Right lobe of liver (tissue), 6 donors: ENCODE measurements around the gene RASSF5. TPM values are rescaled to one million over a fixed set of nuclear protein-coding genes. Genes with fewer than 3 reads are reported as not detected.

Experiments used
- ATAC-seq, 4 donors: fragments of 200-7000 bp; cut with Tn5 transposase; one replicate each; pipeline ENCODE4 v1.9.1; 2020; ENCODE audit warnings: mild to moderate bottlenecking in 4 of 4, moderate library complexity in 4 of 4
- DNase-seq, 3 donors: peaks; one replicate each; pipeline ENCODE4 v3.0.0-alpha.2; 2020
- H3K27ac ChIP-seq, 3 donors: fragments of 200-600 bp; one replicate each; pipeline ENCODE4 v1.8.0; 2022
- H3K27me3 ChIP-seq, 2 donors: fragments of 200-600 bp; one replicate each; pipeline ENCODE4 v1.8.0; 2022
- H3K36me3 ChIP-seq, 4 donors: fragments of 200-600 bp; sonication (generic) in 1 of 4; one replicate each; pipeline versions ENCODE4 v1.5.1 to v1.8.0; 2017 to 2022; ENCODE audit warnings: control low read depth in 1 of 4
- H3K4me1 ChIP-seq, 4 donors: fragments of 200-600 bp; sonication (generic) in 1 of 4; one replicate each; pipeline versions ENCODE4 v1.5.1 to v1.8.0; 2017 to 2022; ENCODE audit warnings: control low read depth in 1 of 4
- H3K4me3 ChIP-seq, 3 donors: fragments of 200-600 bp; one replicate each; pipeline ENCODE4 v1.8.0; 2022
- H3K9me3 ChIP-seq, 4 donors: fragments of 200-600 bp; sonication (generic) in 1 of 4; one replicate each; pipeline versions ENCODE4 v1.5.1 to v1.8.0; 2017 to 2022; ENCODE audit warnings: control low read depth in 1 of 4
- CTCF ChIP-seq, 4 donors: fragments of 200-600 bp in 3 of 4; fragments of 450-650 bp in 1 of 4; IDR thresholded peaks; one replicate each; pipeline versions ENCODE4 v1.5.1 to v1.8.0; 2016 to 2022; ENCODE audit warnings: antibody characterized with exemption in 4 of 4, mild to moderate bottlenecking in 2 of 4
- POLR2A ChIP-seq: fragments of 450-650 bp; IDR thresholded peaks from one replicate; pipeline ENCODE4 v1.6.1; 2017; ENCODE audit warnings: antibody characterized with exemption, mild to moderate bottlenecking
- WGBS: methylation state at CpG from one replicate; pipeline ENCODE4 v1.1.6; 2018; ENCODE audit warnings: low coverage, low lambda C conversion rate; ENCODE audit not compliant: insufficient coverage; ENCODE audit errors: missing lambda C conversion rate; 5-methylcytosine and 5-hydroxymethylcytosine counted together
- intact Hi-C, 2 donors: fragments of 100-400 bp; cut with DNase I; formaldehyde crosslinking; loops; one replicate each; pipeline versions ENCODE4 v1.11.2 to v1.14.1; 2022
- total RNA-seq, 6 experiments: library from RNA; depleted of rRNA in 2 of 6; stranded (reverse); fragments of >200 nt in 2 of 6; fragmentation: NEBNext Ultra II Directional in 3 of 6; extraction: Animal tissue kit (Norgen Biotek cat#: 25700) in 3 of 6; gene quantifications; one replicate each; pipeline versions ENCODE4 v1.1.0 to v1.2.4, GENCODE V29; 2016 to 2023
- donor health status: DM: no; HTN: yes; CAD: no.
- donor health status: DM: no; HTN: no; CAD: no.
- donor health status: DM: no; HTN: no; CAD: no.
- donor health status: DM: no; HTN: yes; CAD: no.
- donor health status: DM: no; HTN: yes; CAD: no.

RASSF5 gene
- total RNA-seq, 6 experiments from 2014 or later: 8.1 to 18.8 (median 12.6) TPM

DNA sequence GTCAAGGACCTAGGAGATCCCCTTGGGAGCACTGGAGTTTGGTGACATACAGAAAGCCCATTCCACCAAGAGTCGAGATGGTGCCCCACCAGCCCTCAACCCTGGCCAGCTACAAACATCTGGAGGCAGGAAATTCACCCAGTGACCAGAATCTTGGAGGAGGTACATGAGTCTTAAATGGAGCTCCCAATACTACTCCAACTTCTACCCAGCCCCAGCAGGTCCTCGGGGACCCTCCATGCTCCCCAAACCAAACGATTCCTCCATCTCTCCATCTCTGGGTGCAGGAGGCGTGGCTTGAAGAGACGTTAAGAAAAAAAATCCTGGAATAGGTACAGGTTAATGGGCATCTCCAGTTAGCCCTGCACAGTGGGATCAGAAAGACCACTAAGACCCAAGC is 5.5 kb upstream of the RASSF5 start:
- Histone ChIP-seq H3K36me3 (no peaks in the 10 kb centered on the region), H3K27ac (peak overlapping the region in 2 of 3 donors; percentile 44 to 69), H3K27me3 (no peaks in the 10 kb centered on the region), H3K4me3 (no peak overlapping the region), H3K9me3 (no peaks in the 10 kb centered on the region), H3K4me1 (peaks cover 0 to 41% (median 6%) of the 10 kb centered on the region in 4 donors)
- DNase-seq: peak in 1 of 3 donors; percentile 44
- WGBS: 60% methylated on average over 1 of the region's 5 CpGs
- ATAC-seq: no peak
- TF ChIP-seq CTCF (IDR thresholded peaks at IDR 0.05) (no peak), POLR2A (no peak)
- intact Hi-C loops: loop anchor here in 1 of 2 donors (5.0 kb wide), 1 partner anchor 40 kb away; no protein-coding TSS in a partner anchor

GRCh38 chr1:206502403-206502802 is 4.9 kb upstream of the RASSF5 start:
- ATAC-seq: no peak

DNA sequence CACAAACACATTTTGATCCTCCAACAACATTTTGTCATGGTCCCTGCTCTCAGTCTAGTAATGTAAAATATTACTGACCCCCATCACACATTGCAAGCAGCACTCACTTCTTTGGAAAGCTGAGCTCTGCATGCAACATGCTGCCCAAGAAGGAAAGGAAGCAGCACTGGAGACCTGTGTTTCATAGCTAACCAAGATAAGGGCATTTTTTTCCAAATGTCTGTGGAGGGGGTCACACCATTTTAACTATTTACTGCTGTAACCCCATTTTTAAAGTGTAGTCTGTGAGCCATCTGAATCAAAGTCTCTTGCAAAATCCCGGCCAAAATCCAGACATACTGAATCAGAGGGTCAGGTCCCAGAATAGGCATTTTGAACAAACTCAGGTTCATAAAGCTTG is 4.5 kb upstream of the RASSF5 start:
- ATAC-seq (no peak), DNase-seq (no peak)
- Histone ChIP-seq H3K9me3 (no peaks in the 10 kb centered on the region), H3K27me3 (no peaks in the 10 kb centered on the region), H3K4me1 (peaks cover 0 to 41% (median 6%) of the 10 kb centered on the region in 4 donors), H3K36me3 (no peaks in the 10 kb centered on the region), H3K4me3 (no peak overlapping the region), H3K27ac (no peak overlapping the region)
- intact Hi-C loops: loop anchor here in 1 of 2 donors (5.0 kb wide), 1 partner anchor 39 kb away; no protein-coding TSS in a partner anchor
- 46% methylated on average over 1 of the region's 1 CpG for WGBS
- TF ChIP-seq POLR2A: no peak
- TF ChIP-seq CTCF (IDR thresholded peaks at IDR 0.05): no peak

More at GRCh38 chr1:206502403-206502802, 4.9 kb upstream of the RASSF5 start:
- H3K9me3 ChIP-seq: no peaks in the 10 kb centered on the region
- H3K4me3 ChIP-seq: no peak overlapping the region
- no peaks in the 10 kb centered on the region for H3K27me3 ChIP-seq
- no peak for DNase-seq
- H3K27ac ChIP-seq: no peak overlapping the region
- intact Hi-C loops: loop anchor here in 1 of 2 donors (5.0 kb wide), 1 partner anchor 40 kb away; no protein-coding TSS in a partner anchor
- TF ChIP-seq CTCF (IDR thresholded peaks at IDR 0.05) (no peak), POLR2A (no peak)
- 100% methylated on average over 1 of the region's 2 CpGs for WGBS
- H3K36me3 ChIP-seq: no peaks in the 10 kb centered on the region
- peaks cover 0 to 41% (median 6%) of the 10 kb centered on the region in 4 donors for H3K4me1 ChIP-seq

DNA sequence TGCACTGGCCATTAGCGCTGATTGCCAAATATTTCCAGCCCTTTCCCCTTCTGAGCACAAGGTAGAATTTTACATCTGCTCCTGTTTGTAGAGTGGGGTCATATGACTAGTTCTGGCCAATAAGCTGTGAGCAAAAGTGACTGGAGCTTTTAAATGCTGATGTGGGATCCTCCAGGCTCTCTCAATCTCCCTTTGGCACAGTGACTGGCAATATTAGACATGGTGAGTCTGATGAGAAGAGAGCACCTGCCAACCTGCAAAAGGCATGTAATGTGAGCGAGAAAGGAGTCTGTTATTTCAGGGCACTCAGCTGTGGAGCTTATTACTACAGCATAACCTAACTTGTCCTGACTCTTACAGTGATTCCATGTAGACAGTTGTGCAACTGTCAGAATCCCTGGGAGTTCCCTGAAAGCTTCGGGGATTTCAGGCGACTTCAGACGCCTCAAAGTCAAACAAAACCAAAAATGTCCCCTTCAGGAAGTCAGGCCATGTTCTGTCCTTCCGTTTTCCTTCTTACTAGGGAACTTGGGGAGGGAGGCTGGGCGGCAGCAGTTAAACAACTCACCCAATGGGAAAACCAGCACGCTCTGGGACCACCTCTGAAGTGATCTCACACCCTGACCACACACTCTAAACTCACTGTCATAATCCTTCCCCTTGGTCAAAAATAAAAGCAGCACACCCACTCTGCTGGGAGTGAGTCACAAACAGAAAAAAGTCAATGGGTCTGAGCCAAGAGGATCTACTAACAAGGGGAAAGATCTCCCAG is 3.6 kb upstream of the RASSF5 start:
- ATAC-seq (peak in 1 of 4 donors; percentile 18), DNase-seq (peak in 1 of 3 donors; percentile 52)
- no peak overlapping the region for H3K4me3 ChIP-seq
- intact Hi-C loops: loop anchor here in 1 of 2 donors (5.0 kb wide), 1 partner anchor 39 kb away; no protein-coding TSS in a partner anchor
- H3K9me3 ChIP-seq: no peaks in the 10 kb centered on the region
- 36% methylated on average over 7 of the region's 8 CpGs for WGBS
- peaks cover 0 to 41% (median 6%) of the 10 kb centered on the region in 4 donors for H3K4me1 ChIP-seq
- TF ChIP-seq CTCF (IDR thresholded peaks at IDR 0.05) (no peak), POLR2A (no peak)
- H3K27ac ChIP-seq: peak overlapping the region in 1 of 3 donors; percentile 57
- no peaks in the 10 kb centered on the region for H3K36me3 ChIP-seq
- H3K27me3 ChIP-seq: no peaks in the 10 kb centered on the region
